ENCODE measurements around the gene GALNTL6.

Gene GALNTL6

DNA sequence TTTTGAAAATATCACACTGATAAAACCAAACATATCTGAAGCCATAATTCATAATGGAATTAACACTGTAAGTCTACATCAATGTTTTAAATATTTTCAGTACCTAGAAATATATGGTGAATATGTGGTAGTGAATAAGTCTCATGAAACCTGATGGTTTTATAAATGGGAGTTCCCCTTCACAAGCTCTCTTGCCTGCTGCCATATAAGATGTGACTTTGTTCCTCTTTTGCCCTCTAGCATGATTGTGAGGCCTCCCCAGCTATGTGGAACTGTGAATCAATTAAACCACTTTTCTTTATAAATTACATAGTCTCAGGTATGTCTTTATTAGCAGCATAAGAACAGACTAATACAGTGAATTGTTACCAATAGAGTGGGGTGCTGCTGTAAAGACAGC, 818.6 kb downstream of the GALNTL6 start:
- Histone ChIP-seq H4K8ac (ENCODE audit: low read length) (no peak overlapping the region), H3K27me3 (ENCODE audit: control insufficient read depth in 1 of 2, insufficient read depth in 1 of 2, low read length in 2 of 2) (no peaks in the 10 kb centered on the region), H3K4me3 (ENCODE audit: insufficient read depth in 1 of 2, low read depth in 1 of 2, low read length in 2 of 2) (no peak overlapping the region), H3K9me3 (ENCODE audit: control insufficient read depth, low read length) (peaks cover 4% of the 10 kb centered on the region), H3K18ac (ENCODE audit: low read depth in 1 of 2, low read length in 2 of 2) (no peak overlapping the region), H2AK5ac (ENCODE audit: low read length, severe bottlenecking) (no peak overlapping the region), H2BK15ac (ENCODE audit: low read depth, poor library complexity, severe bottlenecking) (no peak overlapping the region), H3K4ac (ENCODE audit: low read depth in 1 of 2, low read length in 2 of 2) (no peak overlapping the region), H2BK12ac (ENCODE audit: low read length in 2 of 2) (no peak overlapping the region), H4K91ac (ENCODE audit: low read length) (no peak overlapping the region), H2BK5ac (ENCODE audit: low read depth, low read length, poor library complexity, severe bottlenecking) (no peak overlapping the region), H3K36me3 (ENCODE audit: control insufficient read depth in 1 of 2, insufficient read depth in 2 of 2, low read depth in 1 of 2, low read length in 2 of 2) (no peaks in the 10 kb centered on the region), H3K14ac (ENCODE audit: low read length in 2 of 2) (no peak overlapping the region), H3K79me1 (replicated peaks; ENCODE audit: low read length, poor library complexity, severe bottlenecking) (no peaks in the 10 kb centered on the region), H3K9ac (ENCODE audit: low read length) (no peak overlapping the region), H3K23ac (ENCODE audit: low read length in 2 of 2) (no peak overlapping the region), H2BK120ac (ENCODE audit: low read depth, low read length) (no peak overlapping the region), H3K27ac (ENCODE audit: low read length, poor library complexity, severe bottlenecking) (no peak overlapping the region), H3K4me2 (ENCODE audit: low read length, poor library complexity, severe bottlenecking) (no peak overlapping the region), H2AFZ (ENCODE audit: low read depth, low read length) (no peak overlapping the region), H3K4me1 (ENCODE audit: control insufficient read depth, insufficient read depth, low read depth, low read length) (no peaks in the 10 kb centered on the region)
- no peak for DNase-seq

GRCh38 chr4:172648471-172648870, 835.3 kb downstream of the GALNTL6 start:
- 86% methylated on average over 2 of the region's 2 CpGs for WGBS
- Histone ChIP-seq H3K27me3 (ENCODE audit: control insufficient read depth in 1 of 2, insufficient read depth in 1 of 2, low read length in 2 of 2) (no peaks in the 10 kb centered on the region), H4K8ac (ENCODE audit: low read length) (no peak overlapping the region), H2AK5ac (ENCODE audit: low read length, severe bottlenecking) (no peak overlapping the region), H3K4me2 (ENCODE audit: low read length, poor library complexity, severe bottlenecking) (no peak overlapping the region), H2BK12ac (ENCODE audit: low read length in 2 of 2) (no peak overlapping the region), H3K4ac (ENCODE audit: low read depth in 1 of 2, low read length in 2 of 2) (no peak overlapping the region), H3K79me1 (replicated peaks; ENCODE audit: low read length, poor library complexity, severe bottlenecking) (no peaks in the 10 kb centered on the region), H3K9me3 (ENCODE audit: control insufficient read depth, low read length) (peaks cover 3% of the 10 kb centered on the region), H3K14ac (ENCODE audit: low read length in 2 of 2) (no peak overlapping the region), H3K36me3 (ENCODE audit: control insufficient read depth in 1 of 2, insufficient read depth in 2 of 2, low read depth in 1 of 2, low read length in 2 of 2) (no peaks in the 10 kb centered on the region), H2AFZ (ENCODE audit: low read depth, low read length) (no peak overlapping the region), H3K23ac (ENCODE audit: low read length in 2 of 2) (no peak overlapping the region), H3K18ac (ENCODE audit: low read depth in 1 of 2, low read length in 2 of 2) (no peak overlapping the region), H3K4me1 (ENCODE audit: control insufficient read depth, insufficient read depth, low read depth, low read length) (no peaks in the 10 kb centered on the region), H2BK15ac (ENCODE audit: low read depth, poor library complexity, severe bottlenecking) (no peak overlapping the region), H2BK5ac (ENCODE audit: low read depth, low read length, poor library complexity, severe bottlenecking) (no peak overlapping the region), H3K9ac (ENCODE audit: low read length) (no peak overlapping the region), H3K4me3 (ENCODE audit: insufficient read depth in 1 of 2, low read depth in 1 of 2, low read length in 2 of 2) (no peak overlapping the region), H3K27ac (ENCODE audit: low read length, poor library complexity, severe bottlenecking) (no peak overlapping the region), H4K91ac (ENCODE audit: low read length) (no peak overlapping the region), H2BK120ac (ENCODE audit: low read depth, low read length) (no peak overlapping the region)
- no peak for DNase-seq

GRCh38 chr4:172649143-172649542, 835.9 kb downstream of the GALNTL6 start:
- Histone ChIP-seq H3K14ac (ENCODE audit: low read length in 2 of 2) (no peak overlapping the region), H3K4ac (ENCODE audit: low read depth in 1 of 2, low read length in 2 of 2) (no peak overlapping the region), H3K27me3 (ENCODE audit: control insufficient read depth in 1 of 2, insufficient read depth in 1 of 2, low read length in 2 of 2) (no peaks in the 10 kb centered on the region), H2BK5ac (ENCODE audit: low read depth, low read length, poor library complexity, severe bottlenecking) (no peak overlapping the region), H3K23ac (ENCODE audit: low read length in 2 of 2) (no peak overlapping the region), H3K4me2 (ENCODE audit: low read length, poor library complexity, severe bottlenecking) (no peak overlapping the region), H3K18ac (ENCODE audit: low read depth in 1 of 2, low read length in 2 of 2) (no peak overlapping the region), H2BK15ac (ENCODE audit: low read depth, poor library complexity, severe bottlenecking) (no peak overlapping the region), H3K79me1 (replicated peaks; ENCODE audit: low read length, poor library complexity, severe bottlenecking) (no peaks in the 10 kb centered on the region), H3K9ac (ENCODE audit: low read length) (no peak overlapping the region), H4K91ac (ENCODE audit: low read length) (no peak overlapping the region), H3K9me3 (ENCODE audit: control insufficient read depth, low read length) (peaks cover under 1% of the 10 kb centered on the region), H3K36me3 (ENCODE audit: control insufficient read depth in 1 of 2, insufficient read depth in 2 of 2, low read depth in 1 of 2, low read length in 2 of 2) (no peaks in the 10 kb centered on the region), H3K27ac (ENCODE audit: low read length, poor library complexity, severe bottlenecking) (no peak overlapping the region), H2BK120ac (ENCODE audit: low read depth, low read length) (no peak overlapping the region), H2AK5ac (ENCODE audit: low read length, severe bottlenecking) (no peak overlapping the region), H3K4me3 (ENCODE audit: insufficient read depth in 1 of 2, low read depth in 1 of 2, low read length in 2 of 2) (no peak overlapping the region), H3K4me1 (ENCODE audit: control insufficient read depth, insufficient read depth, low read depth, low read length) (no peaks in the 10 kb centered on the region), H2BK12ac (ENCODE audit: low read length in 2 of 2) (no peak overlapping the region), H2AFZ (ENCODE audit: low read depth, low read length) (no peak overlapping the region), H4K8ac (ENCODE audit: low read length) (no peak overlapping the region)
- WGBS, result 100% methylated on average over 1 of the region's 2 CpGs
- no peak for DNase-seq

DNA sequence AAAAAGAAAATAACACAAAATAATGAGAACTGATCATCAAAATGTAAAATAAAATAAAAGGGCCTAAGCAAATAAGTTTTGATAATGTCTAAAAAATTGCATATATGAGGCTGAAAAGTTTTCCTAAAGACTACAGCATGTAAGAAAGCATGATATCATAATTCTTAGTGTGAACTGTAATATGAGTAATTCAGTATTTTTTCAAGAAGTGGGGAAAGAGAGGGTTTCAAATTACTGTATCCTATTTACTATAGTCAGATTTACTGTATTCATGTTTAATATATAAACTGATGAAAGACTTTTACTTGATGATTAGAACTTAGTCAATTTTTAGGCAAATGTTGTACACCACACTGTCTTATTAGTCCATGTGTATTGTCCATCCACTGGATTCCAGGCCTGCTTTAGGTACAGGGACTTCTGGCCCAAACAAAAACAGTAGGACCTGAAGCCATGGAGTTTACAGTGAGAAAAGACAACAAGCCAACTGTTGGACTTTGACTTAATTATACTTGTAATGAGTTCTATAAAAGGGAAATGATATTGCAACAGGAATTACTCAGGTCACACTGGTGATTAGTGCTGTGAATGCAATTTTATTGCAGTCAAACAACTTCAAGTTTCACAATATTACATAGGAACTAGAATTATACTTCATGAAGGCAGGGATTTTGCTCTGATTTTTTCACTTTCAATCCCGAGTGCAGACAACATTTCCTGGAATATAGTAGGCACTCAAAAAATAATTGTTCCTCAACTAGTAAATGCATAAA, 837.7 kb downstream of the GALNTL6 start:
- no peaks in the 10 kb centered on the region for H3K9me3 ChIP-seq (ENCODE audit: control insufficient read depth, low read length)
- no peak overlapping the region for H2BK120ac ChIP-seq (ENCODE audit: low read depth, low read length)
- no peak overlapping the region for H3K23ac ChIP-seq (ENCODE audit: low read length in 2 of 2)
- no peaks in the 10 kb centered on the region for H3K36me3 ChIP-seq (ENCODE audit: control insufficient read depth in 1 of 2, insufficient read depth in 2 of 2, low read depth in 1 of 2, low read length in 2 of 2)
- no peak overlapping the region for H2BK5ac ChIP-seq (ENCODE audit: low read depth, low read length, poor library complexity, severe bottlenecking)
- H2BK15ac ChIP-seq (ENCODE audit: low read depth, poor library complexity, severe bottlenecking), result no peak overlapping the region
- DNase-seq, result no peak
- H3K4me1 ChIP-seq (ENCODE audit: control insufficient read depth, insufficient read depth, low read depth, low read length), result no peaks in the 10 kb centered on the region
- H3K18ac ChIP-seq (ENCODE audit: low read depth in 1 of 2, low read length in 2 of 2), result no peak overlapping the region
- no peak overlapping the region for H3K4me2 ChIP-seq (ENCODE audit: low read length, poor library complexity, severe bottlenecking)
- H4K8ac ChIP-seq (ENCODE audit: low read length), result no peak overlapping the region
- H2BK12ac ChIP-seq (ENCODE audit: low read length in 2 of 2), result no peak overlapping the region
- H3K27ac ChIP-seq (ENCODE audit: low read length, poor library complexity, severe bottlenecking), result no peak overlapping the region
- H4K91ac ChIP-seq (ENCODE audit: low read length), result no peak overlapping the region
- no CpG with 5 or more reads among the region's 1 CpG for WGBS
- H3K9ac ChIP-seq (ENCODE audit: low read length), result no peak overlapping the region
- H3K27me3 ChIP-seq (ENCODE audit: control insufficient read depth in 1 of 2, insufficient read depth in 1 of 2, low read length in 2 of 2), result no peaks in the 10 kb centered on the region
- no peaks in the 10 kb centered on the region for H3K79me1 ChIP-seq (replicated peaks; ENCODE audit: low read length, poor library complexity, severe bottlenecking)
- no peak overlapping the region for H3K4me3 ChIP-seq (ENCODE audit: insufficient read depth in 1 of 2, low read depth in 1 of 2, low read length in 2 of 2)
- H3K4ac ChIP-seq (ENCODE audit: low read depth in 1 of 2, low read length in 2 of 2), result no peak overlapping the region
- no peak overlapping the region for H2AK5ac ChIP-seq (ENCODE audit: low read length, severe bottlenecking)
- H3K14ac ChIP-seq (ENCODE audit: low read length in 2 of 2), result no peak overlapping the region
- H2AFZ ChIP-seq (ENCODE audit: low read depth, low read length), result no peak overlapping the region
